DMS 273 treated with DMSO at 0.1 percent for 48 hours (cell line): ENCODE results near the gene SLC25A11.
"Not testable (repeated sequence)": the region's sequence is repeated elsewhere in the genome, so short reads cannot be mapped to it uniquely, and the experiment has no call there.

Source experiments
- DNase-seq: peaks from one replicate; lab custom pipeline; 2025; lab: John Stamatoyannopoulos, UW

Gene SLC25A11

GRCh38 chr17:4919511-4920047 is 20.3 kb downstream of the SLC25A11 start:
- DNase-seq = no peak

GRCh38 chr17:4914551-4914950 is 25.3 kb downstream of the SLC25A11 start:
- not testable (repeated sequence) for DNase-seq

GRCh38 chr17:4913994-4914393 is 25.9 kb downstream of the SLC25A11 start:
- no peak for DNase-seq

GRCh38 chr17:4908711-4909496 is 30.9 kb downstream of the SLC25A11 start:
- DNase-seq = peak; percentile 57

- DNase-seq = no peak
Measured at GRCh38 chr17:4908301-4908700, 31.5 kb downstream of the SLC25A11 start.

GRCh38 chr17:4906642-4907041 is 33.2 kb downstream of the SLC25A11 start:
- DNase-seq = not testable (repeated sequence)

GRCh38 chr17:4903051-4903818 is 36.6 kb downstream of the SLC25A11 start, which contains the start of gene CHRNE:
CHRNE (minus strand) TSS chr17:4903098; CDS start chr17:4903063, 35 bp downstream.
- DNase-seq = no peak

- no peak for DNase-seq
Measured at GRCh38 chr17:4902540-4902939, 37.3 kb downstream of the SLC25A11 start.

GRCh38 chr17:4901648-4902344 is 38.0 kb downstream of the SLC25A11 start:
- DNase-seq = no peak

GRCh38 chr17:4901108-4901647 is 38.7 kb downstream of the SLC25A11 start:
- no peak for DNase-seq

- no peak for DNase-seq
Measured at GRCh38 chr17:4900231-4901107, 39.4 kb downstream of the SLC25A11 start.

GRCh38 chr17:4899341-4900230 is 40.3 kb downstream of the SLC25A11 start, which contains the start of gene C17orf107:
C17orf107 (plus strand) TSS chr17:4899536; CDS start chr17:4899763, 227 bp downstream.
- DNase-seq = no peak

- DNase-seq = no peak
Measured at GRCh38 chr17:4898927-4899326, 40.9 kb downstream of the SLC25A11 start.

GRCh38 chr17:4898351-4898750 is 41.5 kb downstream of the SLC25A11 start:
- no peak for DNase-seq

GRCh38 chr17:4897785-4898184 is 42.1 kb downstream of the SLC25A11 start:
- no peak for DNase-seq

- no peak for DNase-seq
Measured at GRCh38 chr17:4897198-4897687, 42.6 kb downstream of the SLC25A11 start.

GRCh38 chr17:4896332-4897197 is 43.3 kb downstream of the SLC25A11 start:
- DNase-seq = no peak

- DNase-seq = no peak
Measured at GRCh38 chr17:4895657-4896331, 44.1 kb downstream of the SLC25A11 start.
